Measurements from ENCODE around the gene HIGD1B.

HIGD1B gene

GRCh38 chr17:44898768-44899073, 51.0 kb downstream of the HIGD1B start:
- no peak for TF ChIP-seq POLR2AphosphoS5 (IDR thresholded peaks at IDR 0.05; ENCODE audit: low read depth, low read length)
- no peak for TF ChIP-seq FOXP2 (optimal IDR thresholded peaks at IDR 0.05; ENCODE audit: borderline replicate concordance, extremely low read depth, extremely low read length, insufficient read depth)
- no peak for TF ChIP-seq SIN3A (IDR thresholded peaks at IDR 0.05; ENCODE audit: borderline replicate concordance, insufficient read depth, low read length)
- TF ChIP-seq, protein P1, sequence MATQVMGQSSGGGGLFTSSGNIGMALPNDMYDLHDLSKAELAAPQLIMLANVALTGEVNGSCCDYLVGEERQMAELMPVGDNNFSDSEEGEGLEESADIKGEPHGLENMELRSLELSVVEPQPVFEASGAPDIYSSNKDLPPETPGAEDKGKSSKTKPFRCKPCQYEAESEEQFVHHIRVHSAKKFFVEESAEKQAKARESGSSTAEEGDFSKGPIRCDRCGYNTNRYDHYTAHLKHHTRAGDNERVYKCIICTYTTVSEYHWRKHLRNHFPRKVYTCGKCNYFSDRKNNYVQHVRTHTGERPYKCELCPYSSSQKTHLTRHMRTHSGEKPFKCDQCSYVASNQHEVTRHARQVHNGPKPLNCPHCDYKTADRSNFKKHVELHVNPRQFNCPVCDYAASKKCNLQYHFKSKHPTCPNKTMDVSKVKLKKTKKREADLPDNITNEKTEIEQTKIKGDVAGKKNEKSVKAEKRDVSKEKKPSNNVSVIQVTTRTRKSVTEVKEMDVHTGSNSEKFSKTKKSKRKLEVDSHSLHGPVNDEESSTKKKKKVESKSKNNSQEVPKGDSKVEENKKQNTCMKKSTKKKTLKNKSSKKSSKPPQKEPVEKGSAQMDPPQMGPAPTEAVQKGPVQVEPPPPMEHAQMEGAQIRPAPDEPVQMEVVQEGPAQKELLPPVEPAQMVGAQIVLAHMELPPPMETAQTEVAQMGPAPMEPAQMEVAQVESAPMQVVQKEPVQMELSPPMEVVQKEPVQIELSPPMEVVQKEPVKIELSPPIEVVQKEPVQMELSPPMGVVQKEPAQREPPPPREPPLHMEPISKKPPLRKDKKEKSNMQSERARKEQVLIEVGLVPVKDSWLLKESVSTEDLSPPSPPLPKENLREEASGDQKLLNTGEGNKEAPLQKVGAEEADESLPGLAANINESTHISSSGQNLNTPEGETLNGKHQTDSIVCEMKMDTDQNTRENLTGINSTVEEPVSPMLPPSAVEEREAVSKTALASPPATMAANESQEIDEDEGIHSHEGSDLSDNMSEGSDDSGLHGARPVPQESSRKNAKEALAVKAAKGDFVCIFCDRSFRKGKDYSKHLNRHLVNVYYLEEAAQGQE (IDR thresholded peaks at IDR 0.05; ENCODE audit: insufficient read depth in 1 of 2, low read depth in 2 of 2, low read length in 2 of 2), result no peak
- no peak for TF ChIP-seq TAF1 (IDR thresholded peaks at IDR 0.05; ENCODE audit: borderline replicate concordance, insufficient read depth, low read length)

DNA sequence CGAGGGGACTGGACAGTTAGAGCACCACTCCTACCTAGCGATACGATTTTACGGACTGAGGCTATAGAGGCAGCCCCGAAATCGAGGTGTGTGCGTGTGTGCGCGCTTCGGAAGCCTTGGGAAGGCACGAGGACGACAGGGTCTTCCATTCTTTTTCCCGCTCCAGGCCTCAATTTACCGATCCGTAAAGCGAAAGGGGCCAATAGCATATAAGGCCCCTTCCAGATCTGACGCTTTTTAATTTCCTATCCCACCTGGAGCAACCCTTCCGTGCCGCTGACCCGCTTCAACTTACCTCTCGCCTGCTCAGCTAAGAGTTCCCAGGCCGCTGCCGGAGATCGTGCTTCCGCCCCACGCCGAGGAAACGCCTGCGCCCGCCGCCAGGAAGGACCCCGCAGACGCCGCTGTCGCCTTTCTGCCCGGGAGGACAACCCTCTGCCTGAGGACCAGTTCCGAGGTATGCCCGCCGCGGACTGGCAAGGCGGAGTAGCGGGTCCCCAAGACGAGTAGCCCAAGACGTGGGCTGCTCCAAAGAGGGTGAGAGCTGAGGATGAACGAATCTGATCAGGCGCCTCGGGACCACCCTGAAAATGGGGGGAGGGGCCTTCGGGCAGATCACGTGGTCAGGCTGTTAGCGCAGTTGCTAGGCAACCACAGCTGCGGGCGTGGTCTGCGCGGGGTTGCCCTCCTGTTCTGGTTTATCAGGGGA, 51.5 kb downstream of the HIGD1B start, which contains the start of gene EFTUD2:
TSS of gene EFTUD2 (minus strand) at position 372 of the 709 bp plus-strand sequence. CDS start 4,924 bp downstream, outside the sequence.
- TF ChIP-seq TAF1 (IDR thresholded peaks at IDR 0.05; ENCODE audit: borderline replicate concordance, insufficient read depth, low read length), result peak; percentile 83; the same call in 1 of the 2 replicates
- TF ChIP-seq SIN3A (IDR thresholded peaks at IDR 0.05; ENCODE audit: borderline replicate concordance, insufficient read depth, low read length), result peak; percentile 81
- peak; percentile 94 for TF ChIP-seq POLR2AphosphoS5 (IDR thresholded peaks at IDR 0.05; ENCODE audit: low read depth, low read length)
- TF ChIP-seq, protein P1 (IDR thresholded peaks at IDR 0.05; ENCODE audit: insufficient read depth in 1 of 2, low read depth in 2 of 2, low read length in 2 of 2), result peak in 1 of 2 experiments; percentile 57; a peak in 1 of 4 replicates
- TF ChIP-seq FOXP2 (optimal IDR thresholded peaks at IDR 0.05; ENCODE audit: borderline replicate concordance, extremely low read depth, extremely low read length, insufficient read depth), result peak; percentile 94
